GM18868 (cell line): Measurements from ENCODE around the gene LDHD.
A peak's percentile ranks its signal among the peaks of the same experiment; 100 is the strongest.
"Not testable (repeated sequence)": the region's sequence is repeated elsewhere in the genome, so short reads cannot be mapped to it uniquely, and the experiment has no call there.

Experiments used
- ATAC-seq: cut with Tn5 transposase; IDR thresholded peaks from one replicate; pipeline ENCODE4 v1.9.1; 2021; ENCODE audit warnings: mild to moderate bottlenecking, moderate library complexity; ENCODE audit not compliant: unreplicated experiment

LDHD gene

GRCh38 chr16:75100603-75100990 is 16.0 kb downstream of the LDHD start:
- no peak for ATAC-seq

GRCh38 chr16:75099738-75100602 is 16.6 kb downstream of the LDHD start:
- peak; percentile 50 for ATAC-seq

- ATAC-seq, result no peak
Observed at GRCh38 chr16:75099075-75099667, 17.4 kb downstream of the LDHD start.

GRCh38 chr16:75097941-75098901 is 18.4 kb downstream of the LDHD start:
- peak; percentile 60 for ATAC-seq

GRCh38 chr16:75097191-75097761 is 19.3 kb downstream of the LDHD start:
- no peak for ATAC-seq

GRCh38 chr16:75096656-75097055 is 19.9 kb downstream of the LDHD start:
- no peak for ATAC-seq

- no peak for ATAC-seq
Observed at GRCh38 chr16:75095204-75095621, 21.4 kb downstream of the LDHD start.

- ATAC-seq, result no peak
Observed at GRCh38 chr16:75093598-75094540, 22.7 kb downstream of the LDHD start.

- ATAC-seq, result no peak
Observed at GRCh38 chr16:75092777-75093176, 23.8 kb downstream of the LDHD start.

- not testable (repeated sequence) for ATAC-seq
Observed at GRCh38 chr16:75091619-75092018, 25.0 kb downstream of the LDHD start.

- not testable (repeated sequence) for ATAC-seq
Observed at GRCh38 chr16:75090899-75091298, 25.7 kb downstream of the LDHD start.

GRCh38 chr16:75089486-75090202 is 26.9 kb downstream of the LDHD start:
- ATAC-seq, result no peak

GRCh38 chr16:75088934-75089333 is 27.6 kb downstream of the LDHD start:
- no peak for ATAC-seq

- no peak for ATAC-seq
Observed at GRCh38 chr16:75088216-75088615, 28.4 kb downstream of the LDHD start.

GRCh38 chr16:75087375-75087979 is 29.1 kb downstream of the LDHD start:
- no peak for ATAC-seq

GRCh38 chr16:75086688-75087374 is 29.7 kb downstream of the LDHD start:
- no peak for ATAC-seq

GRCh38 chr16:75086281-75086680 is 30.3 kb downstream of the LDHD start:
- ATAC-seq, result no peak

- no peak for ATAC-seq
Observed at GRCh38 chr16:75085556-75085955, 31.0 kb downstream of the LDHD start.
